ENCODE results near the gene KCNB1.

DNA sequence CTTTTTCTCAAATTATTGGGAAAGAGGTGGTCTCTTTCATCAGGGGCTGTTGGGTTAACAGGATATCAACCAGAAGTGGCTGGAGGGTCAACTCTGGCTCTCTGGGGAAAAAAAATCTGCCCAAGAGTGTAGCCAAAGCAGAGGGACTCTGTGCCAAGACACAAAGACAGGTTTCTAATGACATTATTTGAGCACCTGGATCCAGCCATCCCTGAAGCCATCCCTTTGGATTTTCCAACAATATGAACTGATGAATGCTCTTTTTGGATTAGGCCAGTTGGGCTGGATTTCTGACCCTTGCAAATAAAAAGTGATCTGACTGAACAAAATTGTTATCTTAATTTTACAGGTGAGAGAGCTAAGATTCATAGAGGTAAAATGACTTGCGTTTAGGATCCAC lies 88.7 kb downstream of the KCNB1 start:
- TF ChIP-seq EZH2 (IDR thresholded peaks at IDR 0.05; ENCODE audit: insufficient read depth, poor library complexity, severe bottlenecking) (no peak), EZH2phosphoT487 (IDR thresholded peaks at IDR 0.05; ENCODE audit: insufficient read depth, low read depth) (no peak)
